NCI-H1417 treated with DMSO at 0.1 percent for 48 hours (cell line): ENCODE data around the gene DMD.

Experiments
- DNase-seq: peaks from one replicate; lab custom pipeline; 2025; lab: John Stamatoyannopoulos, UW

The DMD gene

GRCh38 chrX:31854716-31855115 is 1356.6 kb downstream of the DMD start:
- no peak for DNase-seq

- no peak for DNase-seq
Measured at GRCh38 chrX:31851761-31852160, 1359.6 kb downstream of the DMD start.

- DNase-seq, result no peak
Measured at GRCh38 chrX:31847773-31848172, 1363.6 kb downstream of the DMD start.

GRCh38 chrX:31845003-31845402 is 1366.3 kb downstream of the DMD start:
- DNase-seq, result no peak

GRCh38 chrX:31838617-31839016 is 1372.7 kb downstream of the DMD start:
- DNase-seq, result no peak

GRCh38 chrX:31837445-31838049 is 1373.8 kb downstream of the DMD start:
- DNase-seq, result no peak

- no peak for DNase-seq
Measured at GRCh38 chrX:31836479-31836878, 1374.9 kb downstream of the DMD start.

- DNase-seq, result peak; percentile 57
Measured at GRCh38 chrX:31832263-31832662, 1379.1 kb downstream of the DMD start.

GRCh38 chrX:31820430-31821210 is 1390.7 kb downstream of the DMD start:
- no peak for DNase-seq

GRCh38 chrX:31819455-31819854 is 1391.9 kb downstream of the DMD start:
- DNase-seq, result no peak

- DNase-seq, result no peak
Measured at GRCh38 chrX:31811106-31811505, 1400.2 kb downstream of the DMD start.

- DNase-seq, result no peak
Measured at GRCh38 chrX:31808357-31808756, 1403.0 kb downstream of the DMD start.

GRCh38 chrX:31807165-31807564 is 1404.2 kb downstream of the DMD start:
- DNase-seq, result no peak

GRCh38 chrX:31805781-31806180 is 1405.6 kb downstream of the DMD start:
- no peak for DNase-seq

GRCh38 chrX:31800219-31800618 is 1411.1 kb downstream of the DMD start:
- DNase-seq, result no peak

GRCh38 chrX:31796624-31797023 is 1414.7 kb downstream of the DMD start:
- no peak for DNase-seq

- DNase-seq, result no peak
Measured at GRCh38 chrX:31747411-31747810, 1463.9 kb downstream of the DMD start.

GRCh38 chrX:31743004-31743403 is 1468.3 kb downstream of the DMD start:
- DNase-seq, result no peak

- no peak for DNase-seq
Measured at GRCh38 chrX:31717474-31717873, 1493.9 kb downstream of the DMD start.

- no peak for DNase-seq
Measured at GRCh38 chrX:31715675-31716074, 1495.7 kb downstream of the DMD start.

GRCh38 chrX:31714797-31715196 is 1496.6 kb downstream of the DMD start:
- DNase-seq, result no peak

GRCh38 chrX:31713120-31713519 is 1498.2 kb downstream of the DMD start:
- DNase-seq, result no peak

- DNase-seq, result no peak
Measured at GRCh38 chrX:31711166-31711565, 1500.2 kb downstream of the DMD start.

- DNase-seq, result no peak
Measured at GRCh38 chrX:31708116-31708515, 1503.2 kb downstream of the DMD start.
